HG02943 (cell line): ENCODE results near the gene CDHR4.
A peak's percentile ranks its signal among the peaks of the same experiment; 100 is the strongest.

ENCODE experiments used
- ATAC-seq: cut with Tn5 transposase; IDR thresholded peaks from one replicate; pipeline ENCODE4 v1.9.1; 2021; ENCODE audit warnings: mild to moderate bottlenecking, low read depth, moderate library complexity; ENCODE audit not compliant: unreplicated experiment

Gene CDHR4

GRCh38 chr3:49804141-49805041 is 4.7 kb upstream of the CDHR4 start:
- no peak for ATAC-seq

GRCh38 chr3:49803465-49804140 is 3.9 kb upstream of the CDHR4 start:
- peak; percentile 6 for ATAC-seq

GRCh38 chr3:49802719-49803464 is 3.2 kb upstream of the CDHR4 start, which contains the start of gene INKA1:
INKA1 (plus strand) TSS chr3:49803261; CDS start chr3:49803393, 132 bp downstream.
- peak; percentile 48 for ATAC-seq

GRCh38 chr3:49801160-49801559 is 1.5 kb upstream of the CDHR4 start:
- no peak for ATAC-seq

GRCh38 chr3:49799105-49799504 is 568 bp downstream of the CDHR4 start:
- no peak for ATAC-seq

- ATAC-seq: no peak
Observed at GRCh38 chr3:49794926-49795905, 4.5 kb downstream of the CDHR4 start.

GRCh38 chr3:49794431-49794830 is 5.2 kb downstream of the CDHR4 start:
- ATAC-seq: no peak

GRCh38 chr3:49793486-49794085 is 6.1 kb downstream of the CDHR4 start:
- no peak for ATAC-seq

- ATAC-seq: no peak
Observed at GRCh38 chr3:49792371-49793150, 7.1 kb downstream of the CDHR4 start.

- no peak for ATAC-seq
Observed at GRCh38 chr3:49791571-49791970, 8.1 kb downstream of the CDHR4 start.

- ATAC-seq: no peak
Observed at GRCh38 chr3:49790626-49791411, 8.9 kb downstream of the CDHR4 start.

GRCh38 chr3:49788056-49788455 is 11.6 kb downstream of the CDHR4 start:
- ATAC-seq: no peak

- no peak for ATAC-seq
Observed at GRCh38 chr3:49787536-49787935, 12.1 kb downstream of the CDHR4 start.

GRCh38 chr3:49787182-49787464 is 12.6 kb downstream of the CDHR4 start:
- ATAC-seq: no peak

GRCh38 chr3:49786357-49787181 is 13.1 kb downstream of the CDHR4 start, which contains the start of gene IP6K1:
IP6K1 (minus strand) TSS chr3:49786542; CDS start chr3:49748040, 38,502 bp downstream.
- ATAC-seq: peak; percentile 97

GRCh38 chr3:49785565-49786356 is 13.9 kb downstream of the CDHR4 start:
- ATAC-seq: peak; percentile 35
